SJSA1 (cell line): Measurements from ENCODE around the gene SHOC2. TPM values are rescaled to one million over a fixed set of nuclear protein-coding genes. Genes with fewer than 3 reads are reported as not detected.
A peak's percentile ranks its signal among the peaks of the same experiment; 100 is the strongest.

ENCODE experiments used
- DNase-seq, 2 experiments: peaks; one replicate each; pipeline ENCODE4 v3.0.0-alpha.2; 2015 to 2020; ENCODE audit warnings: low spot score in 2 of 2, low read depth in 1 of 2
- H3K27ac ChIP-seq: fragments of 250-450 bp; sonication (Bioruptor Pico); 2 replicates; pipeline ENCODE4 v1.5.1; 2020; ENCODE audit warnings: mild to moderate bottlenecking, moderate library complexity
- H3K27me3 ChIP-seq: fragments of 250-450 bp; sonication (Bioruptor Pico); replicated peaks from 2 replicates; pipeline ENCODE4 v1.5.1; 2020; ENCODE audit warnings: mild to moderate bottlenecking, moderate library complexity
- H3K36me3 ChIP-seq: fragments of 250-450 bp; sonication (Bioruptor Pico); 2 replicates; pipeline ENCODE4 v1.5.1; 2020; ENCODE audit warnings: mild to moderate bottlenecking
- H3K4me1 ChIP-seq: fragments of 250-450 bp; sonication (Bioruptor Pico); replicated peaks from 2 replicates; pipeline ENCODE4 v1.6.1; 2021; ENCODE audit warnings: mild to moderate bottlenecking
- H3K4me3 ChIP-seq: fragments of 250-450 bp; sonication (Bioruptor Pico); 2 replicates; pipeline ENCODE4 v1.5.1; 2020; ENCODE audit warnings: mild to moderate bottlenecking
- H3K9me3 ChIP-seq: fragments of 250-450 bp; sonication (Bioruptor Pico); replicated peaks from 2 replicates; pipeline ENCODE4 v1.5.1; 2020; ENCODE audit warnings: mild to moderate bottlenecking
- total RNA-seq: library from RNA; depleted of rRNA; stranded (reverse); fragments of >200 nt; shearing (Covaris generic); gene quantifications from 2 replicates; pipeline ENCODE4 v1.2.3, GENCODE V29; 2014; rRNA removed

Gene SHOC2
- total RNA-seq, result 41.6 and 51.5 TPM in 2 replicates

DNA sequence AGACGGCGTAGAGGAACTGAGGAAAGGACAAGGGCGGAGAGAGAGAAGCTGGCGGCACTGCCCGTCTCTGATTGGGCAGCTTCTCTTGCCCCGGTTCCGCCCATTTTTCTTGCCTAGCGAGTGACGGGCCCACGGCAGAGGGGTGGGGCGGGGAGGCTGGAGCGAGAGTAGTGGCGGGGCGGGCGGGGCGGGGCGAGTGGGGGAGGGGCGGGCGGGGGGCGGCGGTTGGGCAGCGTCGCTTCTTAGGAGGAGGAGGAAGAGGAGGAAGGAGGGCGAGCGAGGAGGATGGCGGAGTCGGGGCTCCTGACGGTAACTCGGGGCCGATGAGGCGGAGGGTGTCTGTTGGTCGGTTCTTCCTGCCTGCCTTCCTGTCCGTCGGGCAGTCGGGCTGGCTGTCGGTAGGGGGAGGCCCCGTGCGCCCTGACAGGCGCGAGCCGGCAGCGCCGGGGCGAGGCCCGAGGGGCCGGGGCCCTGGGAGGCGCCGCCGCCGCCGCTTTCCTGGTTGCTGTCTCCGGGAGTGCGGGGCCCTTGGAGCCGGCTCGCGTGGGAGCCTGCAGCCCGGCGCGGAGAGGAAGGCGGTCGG is at the start of gene SHOC2:
TSS of gene SHOC2 (plus strand) at position 256 of the 583 bp plus-strand sequence. CDS start 44,755 bp downstream, outside the sequence.
- Histone ChIP-seq H3K9me3 (no peaks in the 10 kb centered on the region), H3K36me3 (peaks cover 3% of the 10 kb centered on the region; the same call in 1 of the 2 replicates), H3K27me3 (no peaks in the 10 kb centered on the region), H3K4me1 (peaks cover 37% of the 10 kb centered on the region), H3K4me3 (peak within 1 kb of the TSS; percentile 89), H3K27ac (peak within 1 kb of the TSS; percentile 100)
- DNase-seq, result peak in 1 of 2 experiments; percentile 100

DNA sequence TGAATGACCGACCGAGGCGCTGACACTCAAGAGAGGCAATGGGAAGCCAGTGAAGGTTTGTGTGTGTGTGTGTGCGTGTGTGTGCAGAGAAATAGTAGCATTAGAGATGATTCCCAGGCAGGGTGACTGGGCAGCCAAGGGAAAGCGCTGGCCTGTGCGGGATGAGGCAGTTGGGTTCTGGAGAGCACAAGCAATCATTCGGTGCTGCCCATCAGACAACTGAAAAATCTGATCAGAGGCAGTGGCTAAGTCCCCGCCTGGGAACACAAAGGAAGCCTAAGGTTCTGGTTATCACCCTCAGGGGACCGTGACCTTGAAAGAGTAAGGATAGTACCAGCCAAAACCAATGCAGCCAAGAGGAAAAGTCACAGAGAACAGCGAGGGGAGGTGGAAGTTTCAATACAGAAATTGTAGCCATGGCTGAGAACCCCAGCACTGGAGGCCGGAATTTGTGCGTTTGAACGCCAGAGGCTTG is 48.5 kb upstream of the SHOC2 start:
- H3K36me3 ChIP-seq, result peaks cover 4% of the 10 kb centered on the region; the same call in 1 of the 2 replicates
- no peaks in the 10 kb centered on the region for H3K9me3 ChIP-seq
- peak overlapping the region; percentile 92 for H3K27ac ChIP-seq
- H3K4me3 ChIP-seq, result peak overlapping the region; percentile 72; the same call in 1 of the 2 replicates
- peaks cover 37% of the 10 kb centered on the region for H3K4me1 ChIP-seq
- no peak for DNase-seq
- no peaks in the 10 kb centered on the region for H3K27me3 ChIP-seq

DNA sequence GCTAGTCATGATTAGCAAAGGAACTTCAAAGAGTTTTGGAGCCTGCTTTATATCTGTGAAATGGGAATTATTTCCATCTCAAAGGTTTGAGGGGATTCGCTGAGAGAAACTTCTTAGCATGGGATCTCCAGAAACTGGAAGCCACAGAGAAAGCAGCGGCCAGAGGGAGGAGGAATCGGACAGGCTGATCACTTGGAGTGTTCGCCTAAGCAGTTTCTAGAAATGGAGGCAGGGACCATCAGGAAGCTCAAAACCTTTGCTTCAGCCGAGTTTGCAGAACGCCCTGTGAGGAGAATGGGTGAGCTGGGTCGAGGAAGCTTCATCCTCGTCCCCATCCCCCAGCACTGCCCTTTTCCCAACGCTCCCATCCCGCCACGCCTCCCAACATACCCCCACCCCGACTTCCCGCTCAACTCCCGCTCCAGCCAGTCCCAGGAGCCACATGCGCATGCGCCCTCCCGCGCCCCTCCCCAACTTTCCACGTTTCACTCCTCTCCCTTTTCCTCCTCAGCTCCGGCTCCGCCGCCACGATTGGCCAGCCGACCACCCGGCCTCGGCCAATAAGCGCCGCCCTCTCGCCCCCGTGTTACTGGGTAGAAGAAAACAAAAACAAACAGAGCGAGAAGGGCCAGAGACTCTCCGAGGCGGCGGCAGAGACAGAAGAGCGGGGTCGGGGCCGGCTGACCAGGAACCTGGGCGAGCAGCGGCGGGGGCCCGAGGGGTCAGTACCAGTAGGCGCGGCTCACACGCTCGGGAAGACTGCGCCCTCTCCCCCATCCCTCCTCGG is 47.9 kb upstream of the SHOC2 start, which contains the start of gene PDCD4:
TSS of gene PDCD4 (plus strand) at position 631 of the 787 bp plus-strand sequence. CDS start 4,100 bp downstream, outside the sequence.
- Histone ChIP-seq H3K4me1 (peaks cover 31% of the 10 kb centered on the region), H3K27me3 (no peaks in the 10 kb centered on the region), H3K27ac (peak within 1 kb of the TSS; percentile 92), H3K9me3 (no peaks in the 10 kb centered on the region), H3K4me3 (peak within 1 kb of the TSS; percentile 72), H3K36me3 (peaks cover 4% of the 10 kb centered on the region; the same call in 1 of the 2 replicates)
- peak; percentile 99 to 100 for DNase-seq

DNA sequence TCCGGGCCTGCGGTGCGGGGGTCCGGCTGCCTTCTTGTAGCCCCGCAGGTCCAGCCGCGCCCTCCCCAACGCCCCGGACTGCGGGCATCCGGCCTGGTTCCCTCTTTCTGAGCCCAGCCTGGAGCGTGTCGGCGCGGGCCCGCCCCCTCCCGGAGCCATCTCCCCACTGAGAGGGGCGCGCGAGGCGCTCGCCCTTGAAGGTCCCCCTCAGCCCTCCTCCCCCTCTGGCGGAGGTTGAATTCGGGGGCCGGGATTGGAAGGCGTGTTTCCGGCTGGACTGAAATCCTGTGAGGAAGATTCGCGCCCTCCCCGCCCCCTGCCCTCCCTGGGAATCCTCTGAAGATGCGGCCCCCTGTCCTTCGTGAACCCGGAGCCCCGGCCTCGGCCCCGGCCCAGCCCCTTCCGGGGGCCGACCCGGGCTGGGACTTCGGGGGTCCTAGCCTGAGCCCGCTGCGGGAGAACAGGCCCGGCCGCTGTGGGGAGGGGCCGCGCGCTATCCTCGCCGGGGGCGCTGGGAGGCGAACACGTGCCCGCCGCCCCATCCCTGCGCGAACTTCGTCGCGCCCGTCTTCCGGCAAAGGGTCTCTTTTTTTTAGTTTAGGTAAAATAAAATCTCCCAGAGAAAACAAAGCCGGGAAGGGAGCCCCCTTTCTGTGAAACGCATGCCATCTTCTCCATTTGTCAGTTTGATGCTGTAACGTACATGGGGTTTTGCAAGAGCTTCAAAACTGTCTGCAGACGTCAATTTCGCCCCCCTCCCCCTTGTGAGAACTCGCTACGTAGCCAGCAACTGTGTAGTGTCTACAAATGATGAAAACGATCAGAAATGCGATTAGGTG is 47.0 kb upstream of the SHOC2 start:
- Histone ChIP-seq H3K4me3 (peak overlapping the region; percentile 72), H3K36me3 (peaks cover 4% of the 10 kb centered on the region; the same call in 1 of the 2 replicates), H3K27me3 (no peaks in the 10 kb centered on the region), H3K9me3 (no peaks in the 10 kb centered on the region), H3K4me1 (peaks cover 22% of the 10 kb centered on the region), H3K27ac (peak overlapping the region; percentile 92)
- DNase-seq, result peak; percentile 76 to 77

DNA sequence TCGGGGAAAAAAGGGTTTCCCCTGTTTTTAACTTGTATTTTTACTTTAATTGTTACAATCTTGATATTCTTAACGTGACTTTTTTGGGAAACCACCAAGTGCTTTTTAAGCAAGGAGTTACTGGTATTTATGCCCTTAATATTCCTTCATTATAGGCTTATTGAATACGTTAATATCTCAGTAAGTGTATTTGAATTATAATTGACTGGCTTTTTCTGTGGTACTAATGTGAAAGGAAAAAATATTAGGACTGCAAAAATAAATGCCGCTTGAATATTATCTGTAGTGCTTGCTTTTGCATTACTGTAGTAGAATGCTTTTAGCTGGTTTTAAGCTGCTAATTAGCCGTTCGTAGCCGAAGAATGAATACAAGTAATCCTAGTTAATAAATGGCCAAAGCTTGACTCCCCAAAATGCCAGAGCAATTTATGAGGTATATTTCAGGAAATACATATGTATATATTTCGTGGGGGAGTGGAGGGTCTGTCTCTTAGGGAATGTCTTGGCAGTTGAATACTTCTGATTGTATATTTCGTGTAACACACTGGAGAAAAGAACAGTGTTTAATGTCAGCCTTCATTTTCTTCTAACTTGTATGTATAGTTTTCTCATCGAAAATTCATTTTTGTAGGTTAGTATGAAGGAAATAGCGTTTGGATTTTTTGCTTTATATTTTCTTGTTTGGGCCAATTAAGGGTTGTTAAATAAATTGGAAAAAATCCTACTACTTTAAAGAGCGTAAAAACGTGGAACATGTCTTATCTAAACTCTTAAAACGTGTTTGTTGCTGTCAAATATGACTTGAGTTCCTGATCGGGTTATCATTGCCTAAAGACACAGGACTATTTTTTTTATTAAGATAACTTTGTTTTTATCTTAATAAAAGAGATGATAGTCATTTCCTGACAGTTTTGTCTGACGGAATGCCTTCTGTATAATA is 46.1 kb upstream of the SHOC2 start:
- peak overlapping the region; percentile 72 for H3K4me3 ChIP-seq
- H3K9me3 ChIP-seq, result no peaks in the 10 kb centered on the region
- peaks cover 4% of the 10 kb centered on the region; the same call in 1 of the 2 replicates for H3K36me3 ChIP-seq
- peaks cover 14% of the 10 kb centered on the region for H3K4me1 ChIP-seq
- H3K27me3 ChIP-seq, result no peaks in the 10 kb centered on the region
- H3K27ac ChIP-seq, result peak overlapping the region; percentile 92
- no peak for DNase-seq

DNA sequence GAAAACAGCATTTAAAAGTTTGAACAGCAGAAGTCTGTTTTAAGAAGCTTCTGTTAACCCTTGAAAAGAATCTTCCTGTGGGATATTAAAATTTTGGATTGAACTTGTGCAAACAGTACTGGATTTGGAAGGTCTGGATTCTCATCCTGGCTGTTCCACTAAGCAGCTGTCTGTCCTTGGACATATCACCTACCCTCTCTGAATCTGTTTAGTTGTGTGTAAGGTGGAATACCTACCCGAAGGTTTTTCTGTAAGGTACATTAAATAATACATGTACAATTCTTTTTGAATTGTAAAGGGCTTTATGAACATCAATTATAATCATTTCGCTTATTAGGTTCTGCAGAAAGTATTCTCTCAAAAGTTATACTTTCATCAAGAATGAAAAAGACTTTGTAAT is 45.5 kb upstream of the SHOC2 start:
- no peak for DNase-seq
- Histone ChIP-seq H3K9me3 (no peaks in the 10 kb centered on the region), H3K27me3 (no peaks in the 10 kb centered on the region), H3K27ac (peak overlapping the region; percentile 16; the same call in 1 of the 2 replicates), H3K4me1 (peaks cover 14% of the 10 kb centered on the region), H3K36me3 (peaks cover 4% of the 10 kb centered on the region; the same call in 1 of the 2 replicates), H3K4me3 (no peak overlapping the region)

DNA sequence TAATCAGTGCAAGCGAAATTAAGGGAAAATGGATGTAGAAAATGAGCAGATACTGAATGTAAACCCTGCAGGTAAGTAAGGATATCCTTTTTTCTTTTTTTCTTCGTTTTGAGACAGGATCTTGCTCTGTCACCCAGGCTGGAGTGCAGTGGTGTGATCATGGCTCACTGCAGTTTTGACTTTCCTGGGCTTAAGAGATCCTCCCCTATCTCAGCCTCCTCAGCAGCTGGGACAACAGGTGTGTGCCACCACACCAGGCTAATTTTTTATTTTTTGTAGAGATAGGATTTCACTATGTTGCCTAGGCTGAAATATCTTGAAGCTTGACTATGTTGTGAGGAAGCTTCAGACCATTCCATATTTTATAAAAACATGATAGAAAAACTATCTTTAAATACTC is 43.4 kb upstream of the SHOC2 start:
- Histone ChIP-seq H3K9me3 (no peaks in the 10 kb centered on the region), H3K4me3 (no peak overlapping the region), H3K27ac (no peak overlapping the region), H3K36me3 (peaks cover 4% of the 10 kb centered on the region; the same call in 1 of the 2 replicates), H3K4me1 (peaks cover 10% of the 10 kb centered on the region), H3K27me3 (no peaks in the 10 kb centered on the region)
- DNase-seq, result no peak

DNA sequence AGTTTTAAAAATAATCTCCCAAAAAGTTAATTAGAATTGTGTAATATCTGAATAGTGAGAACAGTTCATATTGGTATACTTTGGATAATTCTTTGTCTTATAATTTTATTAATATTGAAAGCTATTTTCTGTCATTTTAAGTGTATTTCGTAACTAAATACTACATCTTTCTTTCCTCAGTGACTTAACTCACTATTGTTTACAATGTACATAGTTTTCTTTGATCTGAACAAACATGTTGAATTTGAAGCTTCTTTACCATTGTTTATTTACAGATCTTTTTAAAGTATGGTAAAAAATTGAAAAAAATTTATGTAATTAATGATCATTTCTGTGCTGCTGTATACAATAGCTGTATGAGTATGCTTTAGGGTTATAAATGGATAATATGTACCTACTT is 42.6 kb upstream of the SHOC2 start:
- Histone ChIP-seq H3K4me3 (no peak overlapping the region), H3K9me3 (no peaks in the 10 kb centered on the region), H3K27ac (no peak overlapping the region), H3K27me3 (no peaks in the 10 kb centered on the region), H3K4me1 (peaks cover 5% of the 10 kb centered on the region; the same call in 1 of the 2 replicates), H3K36me3 (peaks cover 6% of the 10 kb centered on the region; the same call in 1 of the 2 replicates)
- no peak for DNase-seq

DNA sequence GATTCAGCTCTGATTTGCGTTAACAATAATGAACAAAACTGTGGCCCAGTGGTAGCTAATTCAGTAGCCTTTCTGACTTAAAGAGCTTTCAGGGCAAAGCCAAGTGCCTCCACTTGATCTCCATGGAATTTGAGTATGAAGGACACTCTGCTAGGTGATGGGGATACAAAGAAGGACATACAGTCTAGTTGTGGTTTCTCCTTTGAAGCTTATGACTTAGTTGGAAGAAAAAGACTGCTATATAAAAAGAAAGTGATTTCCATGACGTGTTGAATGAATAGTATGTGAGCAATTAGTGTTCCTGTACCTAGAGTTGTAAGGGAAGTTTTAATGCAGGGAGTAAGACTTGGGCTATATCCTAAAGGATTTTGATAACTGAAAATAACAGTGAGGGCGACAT is 39.4 kb upstream of the SHOC2 start:
- Histone ChIP-seq H3K4me1 (no peaks in the 10 kb centered on the region), H3K27ac (no peak overlapping the region), H3K36me3 (peaks cover 12% of the 10 kb centered on the region), H3K9me3 (no peaks in the 10 kb centered on the region), H3K27me3 (no peaks in the 10 kb centered on the region), H3K4me3 (no peak overlapping the region)
- DNase-seq, result no peak

DNA sequence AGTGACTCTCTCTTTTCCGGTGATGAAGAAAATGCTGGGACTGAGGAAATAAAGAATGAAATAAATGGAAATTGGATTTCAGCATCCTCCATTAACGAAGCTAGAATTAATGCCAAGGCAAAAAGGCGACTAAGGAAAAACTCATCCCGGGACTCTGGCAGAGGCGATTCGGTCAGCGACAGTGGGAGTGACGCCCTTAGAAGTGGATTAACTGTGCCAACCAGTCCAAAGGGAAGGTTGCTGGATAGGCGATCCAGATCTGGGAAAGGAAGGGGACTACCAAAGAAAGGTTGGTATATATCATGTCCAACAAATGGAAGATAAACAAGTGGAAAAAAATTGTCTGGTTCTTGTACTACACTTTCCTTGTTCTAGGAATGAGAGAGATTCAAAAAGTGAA is 38.2 kb upstream of the SHOC2 start:
- Histone ChIP-seq H3K4me3 (no peak overlapping the region), H3K36me3 (peaks cover 12% of the 10 kb centered on the region), H3K27me3 (no peaks in the 10 kb centered on the region), H3K27ac (no peak overlapping the region), H3K9me3 (no peaks in the 10 kb centered on the region), H3K4me1 (no peaks in the 10 kb centered on the region)
- no peak for DNase-seq

DNA sequence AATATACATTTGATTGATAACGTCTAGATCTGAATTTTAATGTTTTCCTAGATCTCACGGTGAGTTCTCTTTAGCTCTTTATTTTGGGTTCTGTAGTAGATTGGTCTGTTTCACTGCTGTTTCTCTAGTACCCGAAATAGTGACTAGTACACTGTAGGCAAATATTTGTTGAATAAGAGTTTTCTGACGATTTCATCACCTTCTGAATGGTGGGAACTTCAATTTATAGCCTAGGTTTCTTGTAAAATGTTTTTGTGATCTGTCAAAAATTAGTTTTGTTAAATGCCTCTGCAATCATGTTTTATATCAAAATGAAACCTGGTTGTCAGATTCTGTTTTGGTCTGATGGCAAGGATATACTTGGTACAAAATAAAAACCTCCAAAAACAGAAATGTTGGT is 37.5 kb upstream of the SHOC2 start:
- H3K36me3 ChIP-seq, result peaks cover 13% of the 10 kb centered on the region
- no peaks in the 10 kb centered on the region for H3K27me3 ChIP-seq
- no peak for DNase-seq
- no peaks in the 10 kb centered on the region for H3K4me1 ChIP-seq
- H3K4me3 ChIP-seq, result no peak overlapping the region
- no peak overlapping the region for H3K27ac ChIP-seq
- H3K9me3 ChIP-seq, result no peaks in the 10 kb centered on the region

DNA sequence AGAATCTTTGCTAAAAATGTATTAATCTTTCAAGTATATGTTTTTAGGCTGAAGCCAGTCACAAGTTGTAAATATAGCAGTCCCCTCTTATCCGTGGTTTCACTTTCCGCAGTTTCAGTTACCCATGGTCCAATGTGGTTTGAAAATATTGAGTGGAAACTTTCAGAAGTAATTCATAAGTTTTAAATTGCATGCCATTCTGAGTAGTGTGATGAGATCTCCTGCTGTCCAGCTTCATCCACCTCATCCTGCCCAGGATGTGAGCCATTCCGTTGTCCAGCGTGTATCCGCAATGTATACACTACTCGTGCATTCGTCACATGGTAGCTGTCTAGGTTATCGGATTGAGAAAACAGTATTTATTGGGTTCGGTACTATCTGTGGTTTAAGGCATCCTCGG is 35.5 kb upstream of the SHOC2 start:
- H3K36me3 ChIP-seq, result peaks cover 16% of the 10 kb centered on the region
- H3K4me3 ChIP-seq, result no peak overlapping the region
- H3K9me3 ChIP-seq, result no peaks in the 10 kb centered on the region
- no peak for DNase-seq
- no peaks in the 10 kb centered on the region for H3K27me3 ChIP-seq
- no peak overlapping the region for H3K27ac ChIP-seq
- H3K4me1 ChIP-seq, result no peaks in the 10 kb centered on the region
